HG03066 (cell line): ENCODE results near the gene CHPF2.
A peak's percentile ranks its signal among the peaks of the same experiment; 100 is the strongest.

Source experiments
- ATAC-seq: cut with Tn5 transposase; IDR thresholded peaks from one replicate; pipeline ENCODE4 v1.9.1; 2021; ENCODE audit warnings: low read depth; ENCODE audit not compliant: unreplicated experiment

The CHPF2 gene

DNA sequence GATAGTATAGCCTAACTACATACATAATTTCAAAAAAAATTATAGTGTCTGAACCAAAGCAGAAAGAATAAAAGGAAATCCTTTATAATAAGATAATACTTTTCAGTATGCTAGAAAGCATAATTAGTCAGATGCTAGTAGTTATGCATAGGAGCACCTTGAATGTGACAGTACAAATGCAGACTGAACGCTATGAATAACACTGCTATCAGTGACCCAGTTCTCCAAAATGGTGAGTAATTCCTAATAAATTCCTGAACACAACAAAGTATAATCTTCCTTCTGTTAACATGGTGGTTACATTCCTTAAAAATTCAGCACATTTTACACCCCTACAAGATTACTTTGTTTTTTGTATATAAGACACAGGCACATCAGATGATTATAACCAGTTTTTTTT, 1.2 kb upstream of the CHPF2 start:
- ATAC-seq, result no peak

DNA sequence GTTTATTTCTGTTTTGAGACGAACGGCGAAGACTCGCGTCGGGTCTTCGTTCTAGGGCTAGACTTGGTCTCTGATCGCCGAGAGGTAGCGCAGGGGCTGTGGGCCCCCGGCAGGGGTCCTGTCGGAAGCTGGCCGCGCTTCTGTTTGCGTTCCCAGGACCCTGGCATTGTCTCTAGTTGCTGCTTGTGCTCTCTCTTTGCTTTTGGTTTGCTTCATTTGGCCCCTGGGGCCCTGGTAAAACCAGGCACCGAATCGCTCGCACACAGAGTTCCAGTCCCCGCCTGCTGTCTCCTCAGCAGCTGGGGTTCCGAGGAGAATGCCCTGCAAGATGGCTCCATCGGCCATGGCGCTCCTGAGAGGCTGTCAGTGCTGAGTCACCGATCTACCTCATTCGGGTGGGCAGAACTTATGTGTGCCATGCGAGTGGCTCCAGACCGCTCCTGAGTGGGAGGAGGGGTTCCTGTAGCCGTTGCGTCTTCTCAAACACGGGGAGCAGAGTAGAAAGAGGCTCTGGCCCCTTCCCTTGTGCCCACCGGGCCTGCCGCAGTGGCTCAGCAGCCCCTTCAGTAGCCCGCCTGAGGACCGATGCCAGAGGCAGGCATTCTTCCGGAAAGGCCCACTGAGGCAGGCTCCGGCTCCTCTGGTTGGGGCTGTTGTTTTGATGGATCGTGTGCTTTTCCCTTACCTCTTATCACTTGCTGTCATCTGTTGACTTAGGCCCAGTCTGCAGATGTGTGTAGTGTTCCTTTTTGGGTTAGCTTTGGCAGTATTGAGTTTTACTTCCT, 826 bp downstream of the CHPF2 start:
- ATAC-seq, result peak; percentile 30

DNA sequence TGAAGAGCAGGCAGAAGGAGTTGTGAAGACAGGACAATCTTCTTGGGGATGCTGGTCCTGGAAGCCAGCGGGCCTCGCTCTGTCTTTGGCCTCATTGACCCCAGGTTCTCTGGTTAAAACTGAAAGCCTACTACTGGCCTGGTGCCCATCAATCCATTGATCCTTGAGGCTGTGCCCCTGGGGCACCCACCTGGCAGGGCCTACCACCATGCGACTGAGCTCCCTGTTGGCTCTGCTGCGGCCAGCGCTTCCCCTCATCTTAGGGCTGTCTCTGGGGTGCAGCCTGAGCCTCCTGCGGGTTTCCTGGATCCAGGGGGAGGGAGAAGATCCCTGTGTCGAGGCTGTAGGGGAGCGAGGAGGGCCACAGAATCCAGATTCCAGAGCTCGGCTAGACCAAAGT, 1.5 kb downstream of the CHPF2 start:
- no peak for ATAC-seq

GRCh38 chr7:151235091-151235787, 3.0 kb downstream of the CHPF2 start:
- no peak for ATAC-seq

DNA sequence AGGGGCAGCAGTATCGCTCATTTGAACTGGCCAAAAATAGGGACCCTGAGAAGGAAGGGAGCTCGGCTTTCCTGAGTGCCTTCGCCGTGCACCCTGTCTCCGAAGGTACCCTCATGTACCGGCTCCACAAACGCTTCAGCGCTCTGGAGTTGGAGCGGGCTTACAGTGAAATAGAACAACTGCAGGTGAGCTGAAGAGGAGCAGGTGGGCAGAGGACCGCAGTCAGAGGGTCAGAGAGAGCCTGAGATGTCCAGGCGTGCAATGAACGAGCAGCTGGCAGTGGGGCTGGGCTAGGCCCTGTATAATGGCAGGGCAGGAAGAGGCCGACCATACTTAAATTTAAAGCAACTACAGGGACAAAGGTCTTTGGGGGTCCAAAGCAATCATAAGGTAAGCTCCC, 4.1 kb downstream of the CHPF2 start:
- no peak for ATAC-seq

DNA sequence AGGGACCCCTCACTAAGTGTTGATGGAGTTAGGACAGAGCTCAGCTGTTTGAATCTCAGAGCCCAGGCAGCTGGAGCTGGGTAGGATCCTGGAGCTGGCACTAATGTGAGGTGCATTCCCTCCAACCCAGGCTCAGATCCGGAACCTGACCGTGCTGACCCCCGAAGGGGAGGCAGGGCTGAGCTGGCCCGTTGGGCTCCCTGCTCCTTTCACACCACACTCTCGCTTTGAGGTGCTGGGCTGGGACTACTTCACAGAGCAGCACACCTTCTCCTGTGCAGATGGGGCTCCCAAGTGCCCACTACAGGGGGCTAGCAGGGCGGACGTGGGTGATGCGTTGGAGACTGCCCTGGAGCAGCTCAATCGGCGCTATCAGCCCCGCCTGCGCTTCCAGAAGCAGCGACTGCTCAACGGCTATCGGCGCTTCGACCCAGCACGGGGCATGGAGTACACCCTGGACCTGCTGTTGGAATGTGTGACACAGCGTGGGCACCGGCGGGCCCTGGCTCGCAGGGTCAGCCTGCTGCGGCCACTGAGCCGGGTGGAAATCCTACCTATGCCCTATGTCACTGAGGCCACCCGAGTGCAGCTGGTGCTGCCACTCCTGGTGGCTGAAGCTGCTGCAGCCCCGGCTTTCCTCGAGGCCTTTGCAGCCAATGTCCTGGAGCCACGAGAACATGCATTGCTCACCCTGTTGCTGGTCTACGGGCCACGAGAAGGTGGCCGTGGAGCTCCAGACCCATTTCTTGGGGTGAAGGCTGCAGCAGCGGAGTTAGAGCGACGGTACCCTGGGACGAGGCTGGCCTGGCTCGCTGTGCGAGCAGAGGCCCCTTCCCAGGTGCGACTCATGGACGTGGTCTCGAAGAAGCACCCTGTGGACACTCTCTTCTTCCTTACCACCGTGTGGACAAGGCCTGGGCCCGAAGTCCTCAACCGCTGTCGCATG, 5.2 kb downstream of the CHPF2 start:
- ATAC-seq, result no peak

- no peak for ATAC-seq
These were observed 6.0 kb downstream of the CHPF2 start for GRCh38 chr7:151238190-151238810.

DNA sequence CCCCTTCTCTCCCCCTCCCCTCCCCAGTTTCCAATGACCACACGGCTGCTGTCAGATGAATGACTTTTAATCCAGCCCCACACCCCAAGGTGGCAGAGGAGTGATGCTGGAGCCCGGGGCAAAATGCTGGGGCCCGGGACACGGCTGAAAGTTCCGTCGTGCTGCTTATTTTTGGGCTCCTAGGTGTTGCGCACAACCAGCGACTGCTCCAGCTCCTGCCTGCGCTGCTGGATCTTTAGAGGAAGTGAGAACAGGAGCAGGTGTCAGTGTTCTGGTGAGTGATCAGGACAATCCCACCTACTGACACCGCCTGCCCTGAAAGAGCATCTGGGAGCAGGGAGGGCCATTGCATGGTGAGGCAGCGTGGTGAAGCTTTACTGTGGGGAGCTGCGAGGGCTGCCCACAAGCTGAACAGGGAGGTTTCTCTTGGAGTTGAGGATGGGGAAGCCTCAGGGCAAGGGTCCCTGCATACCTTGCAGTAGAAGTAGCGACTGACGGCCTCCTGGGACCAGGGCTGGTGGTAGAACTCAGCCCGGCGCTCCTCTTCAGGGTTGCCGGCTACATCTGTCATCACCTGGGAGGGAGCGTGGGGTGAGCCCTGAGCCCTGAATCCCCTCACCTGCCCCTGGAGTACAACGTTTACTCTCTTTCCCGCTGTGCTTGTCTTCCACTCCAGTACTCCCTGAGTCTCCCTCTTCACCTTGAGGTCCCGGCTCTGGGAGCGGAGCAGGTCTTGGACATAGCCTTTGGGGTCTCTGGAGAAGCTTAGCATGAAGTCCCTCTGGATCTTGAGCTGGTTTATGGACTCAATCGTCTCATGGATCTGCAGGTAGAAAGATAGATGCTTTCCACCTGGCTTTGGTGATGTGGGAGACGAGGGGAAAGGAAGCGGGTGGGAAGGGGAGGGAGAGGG, 6.9 kb downstream of the CHPF2 start:
- ATAC-seq, result no peak

- no peak for ATAC-seq
These were observed 7.7 kb downstream of the CHPF2 start for GRCh38 chr7:151239837-151240459.

GRCh38 chr7:151240536-151240935, 8.3 kb downstream of the CHPF2 start:
- no peak for ATAC-seq

DNA sequence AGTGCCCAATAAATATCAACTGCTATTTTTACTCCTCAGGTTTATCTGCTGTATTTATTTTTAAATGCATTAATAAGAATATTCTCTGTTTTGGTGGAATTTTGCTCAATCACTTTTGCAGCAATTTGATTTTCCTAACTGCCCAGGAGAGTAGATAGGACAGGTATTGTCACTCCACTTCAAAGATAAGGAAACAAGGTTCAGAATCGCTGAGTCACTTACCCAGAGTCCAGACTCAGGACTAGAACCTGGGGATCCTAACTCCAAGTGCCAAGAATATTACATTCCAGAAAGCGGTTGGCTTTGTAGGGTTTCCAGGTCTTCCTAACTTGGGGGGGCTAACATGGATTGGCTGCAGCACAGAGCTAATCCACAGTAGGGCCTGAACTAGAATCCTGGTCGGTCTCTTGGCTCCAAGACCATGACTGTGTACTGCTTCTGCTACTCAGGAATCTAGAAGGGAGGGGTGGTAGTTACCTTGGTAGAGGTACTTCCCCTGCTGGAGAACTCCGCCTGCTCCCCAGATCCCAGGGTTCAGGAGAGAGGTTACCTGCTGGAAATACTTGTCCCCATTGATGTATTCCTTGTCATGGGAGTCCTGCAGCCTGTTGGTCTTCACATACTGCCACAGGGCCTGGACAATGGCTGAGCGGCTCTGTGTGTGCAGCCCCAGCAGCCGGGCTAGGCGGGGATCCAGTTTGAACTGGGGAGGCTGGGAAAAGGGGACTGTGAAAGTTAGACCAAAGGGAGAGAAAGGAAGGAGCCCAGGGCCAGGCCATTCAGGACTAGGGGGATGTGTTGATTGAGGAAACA, 8.9 kb downstream of the CHPF2 start:
- ATAC-seq, result no peak

DNA sequence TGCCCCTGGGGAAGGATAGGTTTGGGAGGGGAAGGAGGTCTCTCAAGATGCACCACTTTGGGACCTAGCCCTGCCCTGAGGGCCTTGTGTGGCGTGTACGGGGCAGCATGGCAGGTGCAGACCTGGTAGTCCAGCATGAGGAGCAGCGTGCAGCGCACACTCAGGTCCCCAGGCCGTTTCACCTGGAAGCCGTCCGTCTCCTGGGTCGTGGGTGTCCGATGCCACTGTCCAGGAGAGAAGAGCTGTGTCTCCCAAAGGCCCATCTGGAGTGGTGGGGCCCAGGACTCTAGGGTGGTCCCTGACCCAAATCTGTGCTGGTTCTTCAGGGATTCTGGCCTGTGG, 9.4 kb downstream of the CHPF2 start:
- ATAC-seq, result no peak

- ATAC-seq, result no peak
These were observed 10.1 kb downstream of the CHPF2 start for GRCh38 chr7:151242159-151243044.

GRCh38 chr7:151243045-151243349, 10.7 kb downstream of the CHPF2 start:
- ATAC-seq, result no peak

DNA sequence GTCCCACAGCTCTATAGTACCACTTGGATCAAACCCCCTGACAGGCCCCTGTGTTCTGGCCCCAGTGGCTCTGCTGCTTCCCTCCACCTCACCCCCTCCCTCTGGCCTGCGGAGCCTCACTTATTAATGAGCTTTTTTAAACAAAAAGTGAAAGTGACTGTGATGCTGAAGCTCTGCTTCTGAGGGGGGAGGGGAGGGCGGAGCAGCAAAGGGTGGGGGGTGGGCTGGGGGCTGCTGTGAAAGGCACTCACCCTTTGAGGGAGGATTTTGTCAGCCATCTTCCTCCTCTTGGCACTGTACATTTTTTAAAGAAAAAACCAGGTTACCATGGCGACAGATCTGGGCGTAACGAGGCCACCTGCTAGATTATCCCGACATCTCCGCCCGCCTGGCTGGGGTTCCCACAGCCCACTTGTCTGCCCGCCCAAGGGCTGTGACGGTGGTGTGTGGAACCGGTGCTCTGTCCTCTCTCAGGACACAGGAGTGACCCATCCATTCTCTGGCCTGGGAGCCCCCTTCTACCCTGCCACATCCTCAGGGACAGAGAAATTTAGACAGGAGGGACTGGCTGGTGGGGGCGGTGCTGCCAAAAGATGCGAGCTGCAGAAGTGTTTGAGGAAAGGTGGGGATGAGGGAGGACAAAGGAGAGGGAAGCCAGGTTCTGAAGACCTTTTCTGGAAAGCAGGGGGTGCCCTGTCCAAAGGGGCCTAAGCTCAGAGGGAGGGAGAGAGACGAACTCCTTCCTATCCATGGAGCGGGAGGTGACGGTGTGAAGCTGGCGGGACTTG, 11.3 kb downstream of the CHPF2 start:
- no peak for ATAC-seq

DNA sequence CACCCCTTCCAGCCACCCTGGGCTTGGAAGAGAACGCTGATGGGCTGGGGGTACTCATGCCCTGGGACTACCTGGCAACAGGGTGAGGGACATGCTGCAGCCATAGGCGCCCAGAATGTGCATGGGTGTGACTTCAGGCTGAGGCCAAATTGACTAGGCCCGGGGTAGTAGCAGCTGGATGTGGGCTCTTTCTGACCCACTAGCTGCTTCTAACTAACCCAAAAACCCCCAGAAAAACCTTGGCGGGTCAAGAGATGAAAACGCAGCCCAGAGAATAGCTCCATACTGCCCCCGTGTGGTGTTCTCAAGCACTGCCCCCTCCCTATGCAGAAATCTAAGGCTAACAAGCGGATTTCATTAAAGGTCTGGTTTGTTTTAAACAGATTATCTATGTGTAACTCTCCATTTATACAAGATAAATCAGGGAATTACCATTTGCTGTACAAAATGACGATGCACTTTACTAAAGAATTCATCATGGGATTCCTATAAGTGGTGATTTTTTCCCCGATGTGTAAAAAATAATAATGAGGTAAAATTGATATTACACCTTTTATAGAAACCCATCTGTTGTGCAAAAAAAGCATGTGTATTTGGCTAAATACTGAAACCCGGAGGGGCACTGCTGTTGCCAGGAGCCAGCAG, 12.0 kb downstream of the CHPF2 start:
- no peak for ATAC-seq
